NCI-H2171 treated with DMSO at 0.1 percent for 48 hours (cell line): ENCODE measurements around the gene SLC38A2.
"Not testable (repeated sequence)": the region's sequence is repeated elsewhere in the genome, so short reads cannot be mapped to it uniquely, and the experiment has no call there.

ENCODE experiments used
- DNase-seq: peaks from one replicate; lab custom pipeline; 2025; lab: John Stamatoyannopoulos, UW

The SLC38A2 gene

DNA sequence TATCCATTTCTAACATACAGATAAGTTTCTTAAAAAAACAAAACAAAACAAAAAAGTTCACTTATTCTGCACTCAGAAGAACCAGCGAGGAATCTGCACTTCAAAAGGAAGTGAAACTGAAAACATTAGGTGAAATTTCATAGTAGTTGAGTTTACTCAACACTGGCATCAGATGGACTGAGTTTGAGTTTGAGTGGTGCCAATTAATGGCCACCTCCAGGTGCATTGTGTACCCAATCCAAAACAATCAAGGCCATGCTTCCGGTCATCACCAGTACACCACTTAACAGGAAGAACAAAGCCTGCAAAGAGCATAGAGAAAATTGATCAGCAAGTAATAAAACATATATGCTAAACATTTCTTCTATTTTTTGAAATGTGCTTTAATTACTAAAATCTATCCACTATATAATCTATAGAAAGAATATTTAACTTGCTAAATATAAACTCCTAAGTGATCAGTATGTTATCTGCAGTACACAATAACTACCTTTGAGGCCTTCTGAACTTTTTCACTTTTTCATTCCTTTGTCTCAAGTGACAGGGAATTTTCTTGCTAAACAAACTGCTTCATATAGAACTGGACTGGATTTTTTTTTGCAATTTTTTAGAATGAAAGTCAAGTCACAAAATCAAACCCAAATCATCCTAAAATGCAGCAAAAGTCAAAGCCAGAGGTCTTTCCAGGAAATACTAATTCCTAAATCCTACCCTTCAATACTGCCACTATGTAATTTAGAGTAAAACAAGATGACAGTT is 11.5 kb downstream of the SLC38A2 start:
- DNase-seq = no peak

- no peak for DNase-seq
Measured at GRCh38 chr12:46360370-46360769, 12.2 kb downstream of the SLC38A2 start.

DNA sequence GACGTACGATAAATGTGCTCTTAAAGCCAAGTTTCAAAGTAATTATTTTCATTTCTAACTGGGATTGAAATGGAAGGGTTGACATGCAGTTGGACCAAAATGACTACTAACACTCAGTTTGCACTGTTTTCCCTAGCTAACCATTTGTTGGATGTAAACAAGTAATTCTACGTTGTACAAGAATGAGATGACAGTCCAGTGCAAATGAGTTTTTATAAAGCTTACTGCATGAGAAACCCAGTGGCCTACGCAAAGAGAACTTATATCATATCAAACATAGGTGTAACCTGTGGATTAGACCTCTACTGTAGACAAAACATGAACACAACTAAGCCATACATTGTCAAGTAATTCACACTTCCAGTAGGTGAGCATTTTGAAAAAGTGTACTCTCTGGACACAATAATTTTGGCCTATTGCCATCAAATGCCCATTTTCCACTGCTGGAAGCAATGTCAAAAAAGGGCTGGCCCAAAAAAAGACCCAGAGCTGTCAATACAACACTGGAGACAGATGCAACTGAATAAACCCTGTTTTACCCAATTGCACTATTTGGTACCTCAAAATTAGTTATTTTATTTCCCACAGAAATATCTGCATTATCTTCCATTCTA is 12.8 kb downstream of the SLC38A2 start:
- DNase-seq = no peak

GRCh38 chr12:46358791-46359666 is 13.5 kb downstream of the SLC38A2 start:
- no peak for DNase-seq

GRCh38 chr12:46358325-46358700 is 14.3 kb downstream of the SLC38A2 start:
- no peak for DNase-seq

- peak; percentile 25 for DNase-seq
Measured at GRCh38 chr12:46357438-46358324, 14.9 kb downstream of the SLC38A2 start.

DNA sequence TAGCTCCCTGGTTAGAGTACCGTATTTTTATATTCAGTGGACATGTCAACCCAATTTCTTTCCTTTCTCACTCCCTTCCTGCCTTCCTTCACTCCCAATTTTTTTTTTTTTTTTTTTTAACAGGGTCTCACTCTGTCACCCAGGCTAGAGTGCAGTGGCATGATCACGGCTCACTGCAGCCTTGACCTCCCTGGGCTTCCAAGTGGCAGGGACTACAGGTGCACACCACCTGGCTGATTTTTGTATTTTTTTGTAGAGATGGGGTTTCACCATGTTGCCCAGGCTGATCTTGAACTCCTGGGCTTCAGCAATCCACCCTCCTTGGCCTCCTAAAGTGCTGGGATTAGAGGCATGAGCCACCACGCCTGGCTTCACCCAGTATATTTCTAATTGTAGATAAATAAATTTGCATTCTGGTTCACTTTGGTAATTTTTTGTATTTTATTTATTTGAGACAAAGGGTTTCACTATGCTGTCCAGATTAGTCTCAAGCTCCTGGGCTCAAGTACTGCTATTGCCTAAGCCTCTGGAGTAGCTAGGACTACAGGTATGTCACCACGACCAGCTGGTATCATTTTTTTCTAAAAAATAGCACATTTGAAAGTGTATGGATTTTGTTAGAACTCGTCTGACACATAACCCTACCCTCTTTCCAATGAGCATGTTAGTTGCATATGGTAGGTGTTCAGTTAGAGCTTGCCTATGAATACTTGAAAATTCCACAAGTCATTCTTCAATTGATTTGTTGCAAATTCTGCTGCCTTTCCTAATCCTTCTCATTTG is 15.7 kb downstream of the SLC38A2 start:
- DNase-seq = peak; percentile 6

GRCh38 chr12:46354802-46355199 is 17.8 kb downstream of the SLC38A2 start:
- no peak for DNase-seq

- DNase-seq = no peak
Measured at GRCh38 chr12:46354111-46354801, 18.3 kb downstream of the SLC38A2 start.

GRCh38 chr12:46351886-46352650 is 20.5 kb downstream of the SLC38A2 start:
- DNase-seq = no peak

DNA sequence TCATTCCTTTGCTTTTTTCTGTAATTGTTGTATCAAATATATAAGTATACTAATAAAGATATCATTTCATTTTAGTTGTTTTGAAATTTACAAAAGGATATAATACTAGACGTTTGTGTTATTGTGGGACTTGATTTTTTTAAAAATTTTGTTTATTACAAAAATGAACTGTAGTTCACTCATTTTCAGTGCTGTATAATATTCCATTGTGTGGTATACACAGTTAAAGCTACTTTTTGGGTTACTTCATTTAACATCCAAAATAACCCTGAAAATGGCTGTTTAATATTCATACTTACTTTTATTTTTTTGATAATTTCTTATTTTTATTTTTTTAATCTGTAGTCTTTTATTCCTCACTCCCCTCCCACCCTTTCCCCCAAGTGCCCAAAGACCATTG is 21.4 kb downstream of the SLC38A2 start:
- DNase-seq = no peak

DNA sequence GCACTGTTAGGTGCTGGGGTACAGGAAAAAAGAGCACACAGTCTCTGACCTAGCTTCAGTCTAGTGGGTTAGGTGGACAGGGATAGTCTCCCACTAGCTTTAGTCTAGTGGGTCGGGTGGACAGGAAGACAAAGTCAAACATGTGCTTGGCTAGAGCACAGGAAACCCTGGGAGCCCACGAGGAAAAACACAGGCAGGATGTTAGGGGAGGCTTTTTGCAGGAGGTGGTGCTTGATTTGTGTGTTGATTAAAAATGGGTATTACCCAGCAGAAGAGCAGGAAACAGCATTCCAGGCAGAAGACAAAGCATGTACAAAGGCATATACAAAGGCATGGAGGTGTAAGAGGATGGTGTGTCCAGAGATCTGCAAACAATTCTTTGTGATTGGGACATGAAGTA is 23.3 kb downstream of the SLC38A2 start:
- DNase-seq = no peak

- DNase-seq = no peak
Measured at GRCh38 chr12:46343118-46343852, 29.3 kb downstream of the SLC38A2 start.

DNA sequence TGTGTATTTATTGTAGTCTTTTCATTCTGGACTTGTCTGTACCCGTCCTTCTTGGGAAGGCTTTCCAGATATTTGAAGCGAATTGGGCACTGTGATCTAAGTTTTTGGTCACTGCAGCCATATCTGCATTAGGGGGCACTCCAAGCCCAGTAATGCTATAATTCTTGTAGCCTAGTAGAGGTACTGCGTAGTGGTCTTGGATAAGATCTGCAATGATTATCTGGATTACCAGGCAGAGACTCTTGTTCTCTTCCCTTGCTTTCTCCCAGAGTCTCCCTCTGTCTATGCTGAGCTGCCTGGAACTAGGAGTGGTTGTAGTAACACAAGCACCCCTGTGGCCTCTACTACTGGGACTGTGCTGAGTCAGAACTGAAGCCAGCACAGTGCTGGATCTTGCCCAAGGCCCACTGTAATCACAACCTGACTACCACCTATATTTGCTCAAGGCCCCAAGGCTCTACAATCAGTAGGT is 30.0 kb downstream of the SLC38A2 start:
- no peak for DNase-seq

DNA sequence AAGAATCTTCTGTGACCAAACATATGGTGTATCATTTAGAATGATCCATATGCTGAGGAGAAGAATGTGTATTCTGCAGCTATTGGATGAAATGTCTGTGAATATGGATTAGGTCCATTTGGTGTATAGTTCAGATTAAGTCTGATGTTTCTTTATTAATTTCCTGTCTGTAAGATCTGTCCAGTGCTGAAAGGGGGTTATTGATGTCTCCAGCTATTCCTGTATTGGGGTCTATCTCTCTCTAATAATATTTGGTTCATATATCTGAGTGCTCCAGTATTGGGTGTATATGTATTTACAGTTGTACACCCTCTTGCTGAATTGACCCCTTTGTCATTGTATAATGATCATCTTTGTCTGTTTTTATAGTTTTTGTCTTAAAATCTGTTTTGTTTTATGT is 33.5 kb downstream of the SLC38A2 start:
- DNase-seq = no peak

DNA sequence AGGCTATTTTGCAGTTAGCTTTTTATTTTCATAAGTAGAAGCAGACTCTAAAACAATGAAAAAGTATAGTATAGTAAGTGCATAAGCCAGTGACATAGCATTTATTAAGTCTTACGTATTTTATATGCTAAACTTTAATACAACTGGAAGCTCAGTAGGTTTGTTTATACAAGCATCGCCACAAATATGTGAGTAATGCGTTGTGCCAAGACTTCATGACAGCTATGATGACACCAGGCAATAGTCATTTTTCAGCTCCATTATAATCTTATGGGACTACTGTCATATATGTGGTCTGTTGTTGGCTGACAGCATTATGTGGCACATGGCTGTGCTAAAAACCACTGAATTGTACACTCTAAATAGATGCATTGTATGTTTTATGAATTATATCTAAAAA is 40.3 kb downstream of the SLC38A2 start:
- DNase-seq = no peak

DNA sequence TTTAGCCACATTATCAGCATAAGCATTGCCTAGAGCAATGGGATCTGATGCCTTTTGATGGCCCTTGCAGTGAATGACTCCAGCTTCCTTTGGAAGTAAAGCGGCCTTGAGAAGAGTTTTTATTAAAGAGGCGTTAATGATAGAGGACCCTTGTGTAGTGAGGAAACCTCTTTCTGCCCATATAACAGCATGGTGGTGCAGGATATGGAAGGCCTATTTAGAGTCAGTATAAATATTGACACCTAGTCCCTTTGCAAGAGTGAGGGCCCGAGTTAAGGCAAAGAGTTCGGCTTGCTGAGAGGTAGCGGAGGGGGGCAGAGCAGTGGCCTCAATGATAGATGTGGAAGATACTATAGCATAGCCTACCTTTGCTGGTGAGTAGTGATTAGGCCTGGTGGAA is 47.5 kb downstream of the SLC38A2 start:
- not testable (repeated sequence) for DNase-seq

- DNase-seq = no peak
Measured at GRCh38 chr12:46320731-46321130, 51.8 kb downstream of the SLC38A2 start.

DNA sequence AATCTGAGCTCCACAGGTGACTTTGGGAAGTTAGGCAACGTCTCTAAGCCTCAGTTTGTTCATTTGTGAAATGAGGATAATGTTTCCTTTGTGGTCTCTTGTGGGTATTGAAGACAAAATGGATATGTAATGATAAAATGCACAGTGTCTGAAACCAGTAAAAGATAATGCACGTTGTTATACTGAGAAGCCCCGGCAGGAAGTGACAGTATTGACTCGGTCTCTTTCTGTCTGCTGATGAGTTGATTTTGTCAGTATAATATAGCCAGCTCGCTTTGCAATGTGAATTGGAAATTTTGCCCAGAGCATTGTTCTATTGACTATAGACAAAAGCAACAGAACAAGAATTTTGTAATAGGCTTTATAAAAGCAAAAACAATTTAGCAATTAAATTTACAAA is 54.5 kb downstream of the SLC38A2 start:
- no peak for DNase-seq
